K562 (cell line): ENCODE results near the gene TTC32. TPM values are rescaled to one million over a fixed set of nuclear protein-coding genes. Genes with fewer than 3 reads are reported as not detected.

Source experiments
- ATAC-seq: fragments of 200-7000 bp; cut with Tn5 transposase; 3 replicates; pipeline ENCODE4 v1.9.1; 2020; ENCODE audit warnings: moderate library complexity
- BruUV-seq: library from RNA; stranded (reverse); fragments of 400-500 nt; replicated peaks from 2 replicates; lab custom pipeline; 2021; lab: Mats Ljungman, UMichigan
- CTCF ChIA-PET: fragments of 300-600 bp; formaldehyde crosslinking; extraction: SDS; loops from one replicate; lab custom pipeline; 2021; ENCODE audit warnings: low intra/inter-chr PET ratio; lab: Yijun Ruan, JAX
- POLR2A ChIA-PET: fragments of 300-600, 350-650 bp; sonication (Branson Sonifier 250); formaldehyde crosslinking; extraction: SDS; loops from one replicate; lab custom pipeline; 2021; ENCODE audit warnings: antibody characterized with exemption, inconsistent platforms; lab: Yijun Ruan, JAX
- DNase-seq, 4 experiments: peaks; one replicate each; pipeline versions ENCODE4 v3.0.0 to v3.0.0-alpha.2; 2011 to 2018; ENCODE audit warnings: low spot score in 3 of 4, mixed read lengths in 3 of 4; ENCODE audit errors: extremely low read depth in 1 of 4
- FAIRE-seq: peaks from 2 replicates; lab custom pipeline; 2011; peaks lifted over from hg19 to GRCh38; lab: Jason Lieb, UNC
- H2AFZ ChIP-seq: 2 replicates; pipeline ENCODE4 v1.6.0; 2011; ENCODE audit warnings: low read depth, low read length, control low read depth, inconsistent platforms
- H3K27ac ChIP-seq: fragments of 200-600 bp; 3 replicates; pipeline ENCODE4 v1.8.0; 2011; ENCODE audit warnings: low read depth, mild to moderate bottlenecking, control low read depth, inconsistent platforms, low read length, moderate library complexity, mixed read lengths; ENCODE audit errors: extremely low read depth
- H3K27me3 ChIP-seq, 2 experiments: fragments of 300-600 bp in 1 of 2; 2 replicates in 1 of 2; 3 replicates in 1 of 2; pipeline versions ENCODE4 v1.6.0 to v1.8.0; 2011; ENCODE audit warnings: inconsistent platforms in 2 of 2, low read length in 2 of 2, mild to moderate bottlenecking in 1 of 2, mixed read lengths in 1 of 2, moderate library complexity in 1 of 2; ENCODE audit not compliant: control insufficient read depth in 2 of 2, insufficient read depth in 2 of 2
- H3K36me3 ChIP-seq: fragments of 300-600 bp; 3 replicates; pipeline ENCODE4 v1.8.0; 2011; ENCODE audit warnings: mild to moderate bottlenecking, low read length, inconsistent platforms; ENCODE audit not compliant: control insufficient read depth, insufficient read depth
- H3K4me1 ChIP-seq, 2 experiments: fragments of 200-600 bp in 1 of 2; replicated peaks in 1 of 2; 2 replicates in 1 of 2; 3 replicates in 1 of 2; pipeline versions ENCODE4 v1.5.1 to v1.8.0; 2011; ENCODE audit warnings: inconsistent platforms in 2 of 2, low read length in 2 of 2, mild to moderate bottlenecking in 1 of 2, mixed read lengths in 1 of 2, moderate library complexity in 1 of 2; ENCODE audit not compliant: control insufficient read depth in 2 of 2, insufficient read depth in 2 of 2
- H3K4me2 ChIP-seq: 2 replicates; pipeline ENCODE4 v1.6.1; 2011; ENCODE audit warnings: low read length, control low read depth, inconsistent platforms, mixed read lengths; ENCODE audit not compliant: insufficient read depth
- H3K4me3 ChIP-seq: fragments of 200-600 bp; sonication (generic), shearing (Covaris generic); 2 replicates; pipeline ENCODE4 v1.5.1; 2016; ENCODE audit warnings: control low read depth, inconsistent platforms
- H3K79me2 ChIP-seq: fragments of 200-600 bp; 3 replicates; pipeline ENCODE4 v1.8.0; 2011; ENCODE audit warnings: low read length, inconsistent platforms; ENCODE audit not compliant: control insufficient read depth, insufficient read depth
- H3K9ac ChIP-seq, 2 experiments: 2 replicates each; pipeline versions ENCODE4 v1.6.0 to v1.6.1; 2011; ENCODE audit warnings: low read depth in 2 of 2, low read length in 2 of 2, control low read depth in 1 of 2, inconsistent platforms in 1 of 2, mild to moderate bottlenecking in 1 of 2, mixed read lengths in 1 of 2; ENCODE audit not compliant: insufficient read depth in 1 of 2
- H3K9me1 ChIP-seq: one replicate; pipeline ENCODE4 v1.6.0; 2011; ENCODE audit warnings: inconsistent platforms, mild to moderate bottlenecking, low read length, moderate library complexity; ENCODE audit not compliant: control insufficient read depth, insufficient read depth
- H3K9me3 ChIP-seq: replicated peaks from 2 replicates; pipeline ENCODE4 v1.5.1; 2011; ENCODE audit warnings: low read depth, low read length, inconsistent platforms; ENCODE audit not compliant: control insufficient read depth, insufficient read depth
- H4K20me1 ChIP-seq: replicated peaks from 2 replicates; pipeline ENCODE4 v1.6.1; 2011; ENCODE audit warnings: low read length, inconsistent platforms, mixed read lengths; ENCODE audit not compliant: control insufficient read depth, insufficient read depth
- FUS ChIP-seq: fragments of 200-400 bp; formaldehyde crosslinking; optimal IDR thresholded peaks from 2 replicates; pipeline ENCODE3; 2017; ENCODE audit warnings: low read depth, low read length
- KLF16 ChIP-seq: IDR thresholded peaks from 2 replicates; pipeline ENCODE4 v1.6.1; 2016; ENCODE audit warnings: antibody characterized with exemption
- ZNF707 ChIP-seq: fragments of 250-450 bp; sonication (Bioruptor Pico); conservative IDR thresholded peaks from 2 replicates; pipeline ENCODE4 v1.8.0; 2022; ENCODE audit warnings: inconsistent platforms, mild to moderate bottlenecking, moderate library complexity
- WGBS: fragments of 100-300 bp; shearing (Covaris generic); methylation state at CpG from one replicate; pipeline ENCODE4 v1.1.6; 2016; ENCODE audit warnings: low coverage, mixed read lengths; ENCODE audit not compliant: insufficient coverage; ENCODE audit errors: missing lambda C conversion rate; 5-methylcytosine and 5-hydroxymethylcytosine counted together
- in situ Hi-C: fragments of 300-500 bp; cut with MboI; formaldehyde crosslinking; loops from 4 replicates; pipeline ENCODE4 v1.15.0; 2018; ENCODE audit warnings: inconsistent platforms, mixed read lengths
- intact Hi-C: fragments of 100-400 bp; cut with micrococcal nuclease; formaldehyde crosslinking; loops from 2 replicates; pipeline ENCODE4 v1.14.2; 2022
- polyA plus RNA-seq, 8 experiments: library from polyadenylated mRNA; depleted of rRNA in 4 of 8; stranded (reverse) in 5 of 8; unstranded in 3 of 8; fragments of >200 nt; fragmentation: Nextera tagmentation in 2 of 8; fragmentation: Illumina TruSeq in 1 of 8; extraction: Ambion mirVana in 2 of 8; extraction: Trizol in 1 of 8; gene quantifications; 2 replicates each; pipeline versions ENCODE4 v1.2.1 to v1.2.3, GENCODE V29; 2011 to 2014; ENCODE audit warnings: inconsistent platforms in 1 of 8, missing spikeins in 1 of 8
- total RNA-seq, 7 experiments: library from RNA; depleted of rRNA in 6 of 7; stranded (reverse); fragments of >200 nt in 6 of 7; fragmentation: Illumina TruSeq in 2 of 7; extraction: Trizol in 2 of 7; gene quantifications; 2 replicates each; pipeline versions ENCODE4 v1.2.1 to v1.2.3, GENCODE V29; 2011 to 2021; ENCODE audit warnings: low replicate concordance in 1 of 7
- TF ChIP-seq, protein P1 (sequence below): IDR thresholded peaks from 2 replicates; pipeline ENCODE4 v1.6.1; 2014; ENCODE audit warnings: antibody characterized with exemption

Gene TTC32
- total and polyA plus RNA-seq, 9 of the 15 experiments (the other 6 are each of a cell fraction or from before 2014, with no cell fraction given), result 27.6 to 71.4 (median 52.6) TPM

DNA sequence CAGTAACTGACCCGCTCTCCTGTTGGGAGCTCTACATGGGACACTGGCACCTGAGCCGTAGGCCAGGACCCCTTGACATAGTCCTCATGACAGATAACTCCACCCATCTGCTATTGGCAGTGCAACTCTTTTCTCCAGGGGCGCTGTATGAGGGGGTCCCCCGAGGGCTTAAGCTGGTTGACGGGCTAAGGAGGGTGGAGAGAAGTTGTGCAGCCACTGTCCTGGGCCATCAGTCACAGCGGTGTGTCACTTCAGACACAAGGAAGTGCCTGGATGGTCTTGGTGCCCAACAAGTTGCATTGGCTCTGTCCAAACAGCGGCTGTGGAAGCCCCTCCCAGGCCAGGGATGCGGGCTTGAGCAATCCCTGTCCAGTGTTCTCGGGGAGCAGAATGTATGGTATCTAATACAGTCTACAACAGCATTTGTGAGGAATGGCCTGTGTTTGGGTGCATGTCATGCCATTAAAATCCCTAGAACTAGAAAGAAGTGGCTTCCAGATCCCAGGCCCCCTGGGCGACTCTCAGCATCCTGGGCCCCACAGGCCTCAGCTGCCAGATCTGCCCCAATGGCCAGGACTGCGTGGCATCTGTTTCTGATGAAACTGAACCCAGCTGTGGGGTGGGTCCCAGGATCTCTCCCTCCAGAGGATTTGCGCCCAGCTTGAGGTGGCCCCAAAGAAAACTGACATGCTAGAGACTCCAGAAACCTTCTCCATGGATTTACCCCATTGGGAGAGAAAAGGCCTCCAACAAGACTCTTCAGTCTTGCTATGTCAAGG, 23.3 kb downstream of the TTC32 start:
- H3K9me3 ChIP-seq, result no peaks in the 10 kb centered on the region
- BruUV-seq, result no TSS peak
- intact Hi-C loops, result no loop called here
- H3K27ac ChIP-seq, result no peak overlapping the region
- 0 out of 5 replicates have a peak, but pooled peaks cover 0 to 5% of the 10 kb centered on the region in 2 experiments for H3K27me3 ChIP-seq
- no peaks in the 10 kb centered on the region for H3K79me2 ChIP-seq
- H3K4me3 ChIP-seq, result no peak overlapping the region
- no peaks in the 10 kb centered on the region for H3K4me1 ChIP-seq
- in situ Hi-C loops, result no loop called here
- CTCF ChIA-PET, result no interaction called here
- FAIRE-seq (no peak), DNase-seq (no peak), ATAC-seq (no peak)
- no peak overlapping the region for H3K4me2 ChIP-seq
- H3K36me3 ChIP-seq, result no peaks in the 10 kb centered on the region
- no peak for TF ChIP-seq FUS
- TF ChIP-seq, protein P1, sequence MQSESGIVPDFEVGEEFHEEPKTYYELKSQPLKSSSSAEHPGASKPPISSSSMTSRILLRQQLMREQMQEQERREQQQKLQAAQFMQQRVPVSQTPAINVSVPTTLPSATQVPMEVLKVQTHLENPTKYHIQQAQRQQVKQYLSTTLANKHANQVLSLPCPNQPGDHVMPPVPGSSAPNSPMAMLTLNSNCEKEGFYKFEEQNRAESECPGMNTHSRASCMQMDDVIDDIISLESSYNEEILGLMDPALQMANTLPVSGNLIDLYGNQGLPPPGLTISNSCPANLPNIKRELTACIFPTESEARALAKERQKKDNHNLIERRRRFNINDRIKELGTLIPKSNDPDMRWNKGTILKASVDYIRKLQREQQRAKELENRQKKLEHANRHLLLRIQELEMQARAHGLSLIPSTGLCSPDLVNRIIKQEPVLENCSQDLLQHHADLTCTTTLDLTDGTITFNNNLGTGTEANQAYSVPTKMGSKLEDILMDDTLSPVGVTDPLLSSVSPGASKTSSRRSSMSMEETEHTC, result no peak
- TF ChIP-seq KLF16, result no peak
- no peak for TF ChIP-seq ZNF707
- TF ChIP-seq, all 486 proteins: peak for 0
- Histone ChIP-seq H3K9ac (no peak overlapping the region), H2AFZ (no peak overlapping the region), H3K9me1 (no peaks in the 10 kb centered on the region), H4K20me1 (no peaks in the 10 kb centered on the region)
- WGBS, result 39% methylated on average over 12 of the region's 12 CpGs
- POLR2A ChIA-PET, result interaction anchor here (0.8 to 0.9 kb wide), 2 partner anchors 25 to 1346 kb away, joined by 3 read pairs; no protein-coding TSS in a partner anchor
